GM12878 (cell line): ENCODE results near the gene MPRIP. TPM values are rescaled to one million over a fixed set of nuclear protein-coding genes. Genes with fewer than 3 reads are reported as not detected.

Experiments used
- ATAC-seq: fragments of 200-7000 bp; cut with Tn5 transposase; 3 replicates; pipeline ENCODE4 v1.9.1; 2020; ENCODE audit warnings: mild to moderate bottlenecking, moderate library complexity
- BruUV-seq: library from RNA; stranded (reverse); fragments of 400-500 nt; replicated peaks from 2 replicates; lab custom pipeline; 2021; lab: Mats Ljungman, UMichigan
- CTCF ChIA-PET: fragments of 300-600 bp; sonication (Branson Sonifier 250); formaldehyde crosslinking; extraction: SDS; loops from one replicate; lab custom pipeline; 2021; ENCODE audit warnings: inconsistent platforms; lab: Yijun Ruan, JAX
- POLR2A ChIA-PET: fragments of 350-600 bp; formaldehyde crosslinking; extraction: SDS; loops from one replicate; lab custom pipeline; 2021; ENCODE audit warnings: inconsistent platforms; lab: Charles Lee
- RAD21 ChIA-PET: fragments of 300-600 bp; sonication (Branson Sonifier 250); formaldehyde crosslinking; loops from one replicate; lab custom pipeline; 2023; ENCODE audit warnings: antibody characterized with exemption; ENCODE audit not compliant: unreplicated experiment; lab: Charles Lee
- SMC1A ChIA-PET: fragments of 300-600 bp; sonication (Branson Sonifier 250); formaldehyde crosslinking; loops from one replicate; lab custom pipeline; 2023; ENCODE audit not compliant: unreplicated experiment, uncharacterized antibody; lab: Charles Lee
- DNase-seq: peaks from one replicate; pipeline ENCODE4 v3.0.0-alpha.2; 2011; ENCODE audit warnings: low read depth, low spot score
- FAIRE-seq: peaks from 3 replicates; lab custom pipeline; 2011; peaks lifted over from hg19 to GRCh38; lab: Jason Lieb, UNC
- H2AFZ ChIP-seq: 2 replicates; pipeline ENCODE4 v1.6.0; 2011; ENCODE audit warnings: low read depth, low read length, control low read depth; ENCODE audit not compliant: control insufficient read depth
- H3K27ac ChIP-seq: 2 replicates; pipeline ENCODE4 v1.5.1; 2011; ENCODE audit warnings: control low read depth; ENCODE audit not compliant: control insufficient read depth, insufficient read depth
- H3K27me3 ChIP-seq, 2 experiments: replicated peaks in 1 of 2; 2 replicates each; pipeline versions ENCODE4 v1.6.0 to v1.6.1; 2011; ENCODE audit warnings: low read length in 1 of 2; ENCODE audit not compliant: control insufficient read depth in 2 of 2, insufficient read depth in 2 of 2
- H3K36me3 ChIP-seq, 2 experiments: 2 replicates each; pipeline ENCODE4 v1.5.1; 2011; ENCODE audit warnings: low read length in 1 of 2; ENCODE audit not compliant: control insufficient read depth in 2 of 2, insufficient read depth in 2 of 2
- H3K4me1 ChIP-seq: 2 replicates; pipeline ENCODE4 v1.6.1; 2011; ENCODE audit warnings: mild to moderate bottlenecking, low read length, moderate library complexity, mixed read lengths; ENCODE audit not compliant: control insufficient read depth, insufficient read depth
- H3K4me2 ChIP-seq: 2 replicates; pipeline ENCODE4 v1.6.0; 2011; ENCODE audit warnings: control low read depth; ENCODE audit not compliant: control insufficient read depth, insufficient read depth
- H3K4me3 ChIP-seq: fragments of 200-600 bp; sonication (generic); 2 replicates; pipeline ENCODE4 v1.5.1; 2016
- H3K79me2 ChIP-seq: 2 replicates; pipeline ENCODE4 v1.6.0; 2011; ENCODE audit warnings: low read length; ENCODE audit not compliant: control insufficient read depth, insufficient read depth
- H3K9ac ChIP-seq: 2 replicates; pipeline ENCODE4 v1.8.0; 2011; ENCODE audit warnings: low read length, control low read depth, mixed read lengths; ENCODE audit not compliant: control insufficient read depth, insufficient read depth
- H3K9me3 ChIP-seq: replicated peaks from 3 replicates; pipeline ENCODE4 v1.5.1; 2011; ENCODE audit warnings: mild to moderate bottlenecking, low read length; ENCODE audit not compliant: control insufficient read depth, insufficient read depth
- H4K20me1 ChIP-seq: 2 replicates; pipeline ENCODE4 v1.6.0; 2011; ENCODE audit not compliant: control insufficient read depth, insufficient read depth
- BHLHE40 ChIP-seq, 2 experiments: fragments of 450-650 bp in 1 of 2; IDR thresholded peaks; 2 replicates each; pipeline ENCODE4 v1.6.1; 2011 to 2017; ENCODE audit warnings: low read depth in 2 of 2, borderline replicate concordance in 1 of 2, improper control_type of control experiment in 1 of 2, low read length in 1 of 2, mild to moderate bottlenecking in 1 of 2
- CREB1 ChIP-seq: IDR thresholded peaks from 2 replicates; pipeline ENCODE4 v1.6.1; 2012; ENCODE audit warnings: low read depth, mild to moderate bottlenecking, inconsistent platforms
- CREM ChIP-seq: IDR thresholded peaks from 2 replicates; pipeline ENCODE4 v1.6.1; 2014; ENCODE audit warnings: antibody characterized with exemption, low read depth
- EED ChIP-seq: sonication (generic); IDR thresholded peaks from 2 replicates; pipeline ENCODE4 v1.6.1; 2016; ENCODE audit warnings: antibody characterized with exemption, low read depth
- JUNB ChIP-seq: IDR thresholded peaks from 2 replicates; pipeline ENCODE4 v1.6.1; 2016; ENCODE audit warnings: antibody characterized with exemption, mild to moderate bottlenecking
- NBN ChIP-seq: fragments of 450-650 bp; IDR thresholded peaks from 2 replicates; pipeline ENCODE4 v1.6.1; 2016
- POLR2A ChIP-seq: IDR thresholded peaks from 2 replicates; pipeline ENCODE4 v1.6.1; 2011; ENCODE audit warnings: low read depth, mild to moderate bottlenecking, low read length
- POU2F2 ChIP-seq: IDR thresholded peaks from 3 replicates; pipeline ENCODE4 v1.6.1; 2011; ENCODE audit warnings: low read depth, mild to moderate bottlenecking, low read length, borderline replicate concordance
- RAD51 ChIP-seq: fragments of 450-650 bp; IDR thresholded peaks from 2 replicates; pipeline ENCODE4 v1.6.1; 2016; ENCODE audit warnings: moderate library complexity, mild to moderate bottlenecking, inconsistent platforms
- RELA ChIP-seq: fragments of 450-650 bp; IDR thresholded peaks from 2 replicates; pipeline ENCODE4 v1.8.0; 2014; ENCODE audit warnings: borderline replicate concordance; ENCODE audit not compliant: partially characterized antibody
- RFX5 ChIP-seq: IDR thresholded peaks from 2 replicates; pipeline ENCODE4 v1.6.1; 2011; ENCODE audit warnings: low read depth, low read length, improper control_type of control experiment
- SMC3 ChIP-seq: IDR thresholded peaks from 2 replicates; pipeline ENCODE4 v1.6.1; 2011; ENCODE audit warnings: low read length, improper control_type of control experiment, borderline replicate concordance
- ZBTB33 ChIP-seq: fragments of 450-650 bp; IDR thresholded peaks from 2 replicates; pipeline ENCODE4 v1.6.1; 2017; ENCODE audit warnings: mild to moderate bottlenecking
- WGBS: methylation state at CpG from one replicate; pipeline ENCODE4 v1.1.6; 2016; ENCODE audit warnings: low lambda C conversion rate; ENCODE audit not compliant: insufficient replicate concordance, insufficient coverage; ENCODE audit errors: missing lambda C conversion rate; 5-methylcytosine and 5-hydroxymethylcytosine counted together
- in situ Hi-C: fragments of 300-500 bp; cut with MboI; formaldehyde crosslinking; loops from 9 replicates; pipeline ENCODE4 v1.14.3; 2018; ENCODE audit warnings: mixed read lengths
- intact Hi-C: fragments of 100-400 bp; cut with micrococcal nuclease; formaldehyde crosslinking; loops from one replicate; pipeline ENCODE4 v1.14.2; 2022; ENCODE audit not compliant: unreplicated experiment
- polyA plus RNA-seq, 11 experiments: library from polyadenylated mRNA; depleted of rRNA in 4 of 11; unstranded in 6 of 11; stranded (reverse) in 5 of 11; fragments of >200 nt; fragmentation: Nextera tagmentation in 4 of 11; fragmentation: Illumina TruSeq in 1 of 11; extraction: Ambion mirVana in 4 of 11; extraction: Trizol in 1 of 11; gene quantifications; 1 replicate in 1 of 11; 2 replicates in 10 of 11; pipeline versions ENCODE4 v1.2.1 to v1.2.3, GENCODE V29; 2011 to 2016; ENCODE audit warnings: inconsistent platforms in 2 of 11, missing spikeins in 2 of 11, low read depth in 1 of 11
- total RNA-seq, 4 experiments: library from RNA; depleted of rRNA in 3 of 4; stranded (reverse); fragments of >200 nt in 3 of 4; fragmentation: Illumina TruSeq in 1 of 4; extraction: Trizol in 1 of 4; gene quantifications; 2 replicates each; pipeline versions ENCODE4 v1.2.1 to v1.2.3, GENCODE V29; 2013 to 2021
- TF ChIP-seq, protein P1 (sequence below): fragments of 450-650 bp; IDR thresholded peaks from 2 replicates; pipeline ENCODE4 v1.6.1; 2017; ENCODE audit warnings: low read depth, mild to moderate bottlenecking, moderate library complexity
- TF ChIP-seq, protein P2 (sequence below): fragments of 450-650 bp; conservative IDR thresholded peaks from 2 replicates; pipeline ENCODE4 v1.6.1; 2017; ENCODE audit warnings: mild to moderate bottlenecking, moderate library complexity

Gene MPRIP
- total and polyA plus RNA-seq, 10 of the 15 experiments (the other 5 are each of a cell fraction or from before 2014, with no cell fraction given) = 16.5 to 168 (median 71.7) TPM

DNA sequence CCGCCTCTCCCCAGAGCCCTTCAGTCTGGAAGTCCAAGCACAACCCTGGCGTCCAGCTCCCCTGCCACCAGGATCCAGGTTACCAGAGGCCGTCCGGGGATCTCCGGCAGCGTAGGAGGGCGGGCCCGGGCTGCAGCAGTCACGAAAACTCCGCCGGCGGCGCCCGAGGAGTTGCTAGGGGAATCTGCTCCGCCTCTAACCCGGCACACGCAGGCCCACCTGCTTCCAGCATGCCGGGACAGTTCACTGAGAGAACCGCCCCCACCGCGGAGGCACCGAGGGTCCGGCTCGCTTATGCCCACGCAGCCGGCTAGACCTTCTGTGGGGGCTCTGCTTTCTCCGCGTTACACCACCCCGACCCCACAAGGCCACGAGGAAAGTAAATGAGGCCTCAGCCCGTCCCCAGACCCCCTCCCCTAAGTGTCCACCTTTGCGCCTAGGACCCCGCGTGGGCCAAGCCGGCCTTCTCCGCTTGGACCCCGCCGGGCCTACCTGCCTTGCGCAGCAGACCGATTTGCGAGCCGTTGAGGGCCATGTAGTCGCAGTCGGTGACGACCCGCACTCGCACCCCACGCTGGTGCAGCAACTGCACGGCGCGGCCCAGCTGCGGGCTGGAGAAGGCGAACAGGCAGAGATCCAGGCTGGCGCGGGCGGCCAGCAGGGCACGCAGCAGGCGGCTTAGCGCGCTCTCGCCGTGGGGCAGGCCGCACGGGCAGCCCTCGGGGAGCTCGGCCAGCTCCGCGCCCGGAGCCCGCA is 163.3 kb downstream of the MPRIP start:
- ATAC-seq = peak; percentile 86
- H3K4me3 ChIP-seq = peak overlapping the region; percentile 74
- no peak for TF ChIP-seq RAD51
- TF ChIP-seq CREM = peak; percentile 49; the same call in 1 of the 2 replicates
- peak; percentile 49 for TF ChIP-seq RELA
- TF ChIP-seq ZBTB33 = no peak
- TF ChIP-seq POU2F2 = peak; percentile 40; the same call in 1 of the 3 replicates
- TF ChIP-seq RFX5 = 0 out of 2 replicates have a peak, but pooled peaks have one; percentile 27
- peak; percentile 70; the same call in 1 of the 2 replicates for TF ChIP-seq NBN
- peak in 1 of 2 experiments; percentile 27; a peak in 1 of 4 replicates for TF ChIP-seq BHLHE40 (IDR thresholded peaks at IDR 0.05; ENCODE audit: borderline replicate concordance in 1 of 2, low read depth in 2 of 2, low read length in 1 of 2)
- peak; percentile 22; the same call in 1 of the 2 replicates for TF ChIP-seq EED
- TF ChIP-seq, protein P1, sequence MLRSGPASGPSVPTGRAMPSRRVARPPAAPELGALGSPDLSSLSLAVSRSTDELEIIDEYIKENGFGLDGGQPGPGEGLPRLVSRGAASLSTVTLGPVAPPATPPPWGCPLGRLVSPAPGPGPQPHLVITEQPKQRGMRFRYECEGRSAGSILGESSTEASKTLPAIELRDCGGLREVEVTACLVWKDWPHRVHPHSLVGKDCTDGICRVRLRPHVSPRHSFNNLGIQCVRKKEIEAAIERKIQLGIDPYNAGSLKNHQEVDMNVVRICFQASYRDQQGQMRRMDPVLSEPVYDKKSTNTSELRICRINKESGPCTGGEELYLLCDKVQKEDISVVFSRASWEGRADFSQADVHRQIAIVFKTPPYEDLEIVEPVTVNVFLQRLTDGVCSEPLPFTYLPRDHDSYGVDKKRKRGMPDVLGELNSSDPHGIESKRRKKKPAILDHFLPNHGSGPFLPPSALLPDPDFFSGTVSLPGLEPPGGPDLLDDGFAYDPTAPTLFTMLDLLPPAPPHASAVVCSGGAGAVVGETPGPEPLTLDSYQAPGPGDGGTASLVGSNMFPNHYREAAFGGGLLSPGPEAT = peak; percentile 81; the same call in 1 of the 2 replicates
- 0 out of 2 replicates have a peak, but pooled peaks have one; percentile 21 for TF ChIP-seq CREB1
- TF ChIP-seq POLR2A = peak; percentile 61
- no peak for TF ChIP-seq JUNB
- peak; percentile 27; the same call in 1 of the 2 replicates for TF ChIP-seq SMC3
- TF ChIP-seq, protein P2, sequence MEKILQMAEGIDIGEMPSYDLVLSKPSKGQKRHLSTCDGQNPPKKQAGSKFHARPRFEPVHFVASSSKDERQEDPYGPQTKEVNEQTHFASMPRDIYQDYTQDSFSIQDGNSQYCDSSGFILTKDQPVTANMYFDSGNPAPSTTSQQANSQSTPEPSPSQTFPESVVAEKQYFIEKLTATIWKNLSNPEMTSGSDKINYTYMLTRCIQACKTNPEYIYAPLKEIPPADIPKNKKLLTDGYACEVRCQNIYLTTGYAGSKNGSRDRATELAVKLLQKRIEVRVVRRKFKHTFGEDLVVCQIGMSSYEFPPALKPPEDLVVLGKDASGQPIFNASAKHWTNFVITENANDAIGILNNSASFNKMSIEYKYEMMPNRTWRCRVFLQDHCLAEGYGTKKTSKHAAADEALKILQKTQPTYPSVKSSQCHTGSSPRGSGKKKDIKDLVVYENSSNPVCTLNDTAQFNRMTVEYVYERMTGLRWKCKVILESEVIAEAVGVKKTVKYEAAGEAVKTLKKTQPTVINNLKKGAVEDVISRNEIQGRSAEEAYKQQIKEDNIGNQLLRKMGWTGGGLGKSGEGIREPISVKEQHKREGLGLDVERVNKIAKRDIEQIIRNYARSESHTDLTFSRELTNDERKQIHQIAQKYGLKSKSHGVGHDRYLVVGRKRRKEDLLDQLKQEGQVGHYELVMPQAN = peak; percentile 39; the same call in 1 of the 2 replicates

More for the DNA sequence above, 163.3 kb downstream of the MPRIP start:
- ChIA-PET POLR2A (interaction anchor here (0.8 to 1.1 kb wide), 2 partner anchors 14 to 23 kb away, joined by 3 to 4 read pairs; no protein-coding TSS in a partner anchor), CTCF (interaction anchor here (1.4 to 1.5 kb wide), 2 partner anchors 11 to 15 kb away, joined by 3 read pairs; no protein-coding TSS in a partner anchor), SMC1A (interaction anchor here (0.7 to 1.4 kb wide), 2 partner anchors 9 to 21 kb away, joined by 3 read pairs; no protein-coding TSS in a partner anchor), RAD21 (interaction anchor here (1.0 to 1.2 kb wide), 2 partner anchors 13 to 40 kb away, joined by 3 to 4 read pairs; no protein-coding TSS in a partner anchor)
- intact Hi-C loops (loop anchor here (1.0 to 10.0 kb wide), 4 partner anchors 27 to 201 kb away; partner anchors contain the start of genes FLCN and NT5M), in situ Hi-C loops (no loop called here)
- Histone ChIP-seq H3K4me1 (peaks cover 9% of the 10 kb centered on the region; the same call in 1 of the 2 replicates), H3K4me2 (peak overlapping the region; percentile 99), H3K9me3 (no peaks in the 10 kb centered on the region), H3K27ac (peak overlapping the region; percentile 58), H4K20me1 (no peaks in the 10 kb centered on the region), H3K79me2 (peaks cover 32% of the 10 kb centered on the region), H2AFZ (peak overlapping the region; percentile 80), H3K9ac (peak overlapping the region; percentile 81), H3K36me3 (peaks cover 2 to 7% of the 10 kb centered on the region in 2 experiments), H3K27me3 (no peaks in the 10 kb centered on the region)
- FAIRE-seq = peak; percentile 92
- TSS peak; percentile 64 for BruUV-seq
- peak; percentile 23 for DNase-seq
- whole genome bisulfite sequencing = 1% methylated on average over 68 of the region's 70 CpGs
